ENCODE results near the gene LAMP1.
A peak's percentile ranks its signal among the peaks of the same experiment; 100 is the strongest.

The LAMP1 gene

GRCh38 chr13:113307491-113307890, 10.5 kb downstream of the LAMP1 start:
- TF ChIP-seq EP300 (IDR thresholded peaks at IDR 0.05; ENCODE audit: borderline replicate concordance) (no peak), TAF1 (IDR thresholded peaks at IDR 0.05; ENCODE audit: low read depth) (no peak), CREB1 (IDR thresholded peaks at IDR 0.05; ENCODE audit: low read depth) (no peak), FOXM1 (IDR thresholded peaks at IDR 0.05; ENCODE audit: borderline replicate concordance, low read depth) (no peak), CEBPB (IDR thresholded peaks at IDR 0.05) (no peak), REST (IDR thresholded peaks at IDR 0.05; ENCODE audit: low read depth) (no peak), EGR1 (IDR thresholded peaks at IDR 0.05) (no peak), RAD21 (IDR thresholded peaks at IDR 0.05; ENCODE audit: low read depth) (no peak), YY1 (IDR thresholded peaks at IDR 0.05; ENCODE audit: low read depth) (no peak), TCF12 (IDR thresholded peaks at IDR 0.05; ENCODE audit: low read depth) (no peak), NFIC (IDR thresholded peaks at IDR 0.05) (no peak), USF1 (IDR thresholded peaks at IDR 0.05) (no peak), MAX (IDR thresholded peaks at IDR 0.05) (no peak), ZBTB7A (IDR thresholded peaks at IDR 0.05; ENCODE audit: low read depth) (no peak), TEAD4 (IDR thresholded peaks at IDR 0.05) (no peak)

GRCh38 chr13:113309473-113309872, 12.4 kb downstream of the LAMP1 start:
- TF ChIP-seq NFIC (IDR thresholded peaks at IDR 0.05) (no peak), EP300 (IDR thresholded peaks at IDR 0.05; ENCODE audit: borderline replicate concordance) (no peak), TCF12 (IDR thresholded peaks at IDR 0.05; ENCODE audit: low read depth) (no peak)

GRCh38 chr13:113314112-113314511, 17.1 kb downstream of the LAMP1 start:
- peak; percentile 52 for TF ChIP-seq USF1 (IDR thresholded peaks at IDR 0.05)

GRCh38 chr13:113314895-113315470, 17.9 kb downstream of the LAMP1 start:
- TF ChIP-seq YY1 (IDR thresholded peaks at IDR 0.05; ENCODE audit: low read depth), result 0 out of 2 replicates have a peak, but pooled peaks have one; percentile 12

GRCh38 chr13:113315992-113316391, 19.0 kb downstream of the LAMP1 start:
- TF ChIP-seq ZBTB7A (IDR thresholded peaks at IDR 0.05; ENCODE audit: low read depth), result no peak
- TF ChIP-seq REST (IDR thresholded peaks at IDR 0.05; ENCODE audit: low read depth), result no peak
- TF ChIP-seq YY1 (IDR thresholded peaks at IDR 0.05; ENCODE audit: low read depth), result no peak
- no peak for TF ChIP-seq EGR1 (IDR thresholded peaks at IDR 0.05)
- TF ChIP-seq MAX (IDR thresholded peaks at IDR 0.05), result no peak
- no peak for TF ChIP-seq TCF12 (IDR thresholded peaks at IDR 0.05; ENCODE audit: low read depth)
- TF ChIP-seq NFIC (IDR thresholded peaks at IDR 0.05), result no peak
- TF ChIP-seq TAF1 (IDR thresholded peaks at IDR 0.05; ENCODE audit: low read depth), result no peak
- TF ChIP-seq CREB1 (IDR thresholded peaks at IDR 0.05; ENCODE audit: low read depth), result no peak
- TF ChIP-seq EP300 (IDR thresholded peaks at IDR 0.05; ENCODE audit: borderline replicate concordance), result no peak
- TF ChIP-seq USF1 (IDR thresholded peaks at IDR 0.05), result no peak
- no peak for TF ChIP-seq TEAD4 (IDR thresholded peaks at IDR 0.05)
- no peak for TF ChIP-seq FOXM1 (IDR thresholded peaks at IDR 0.05; ENCODE audit: borderline replicate concordance, low read depth)

- TF ChIP-seq CEBPB (IDR thresholded peaks at IDR 0.05) (no peak), YY1 (IDR thresholded peaks at IDR 0.05; ENCODE audit: low read depth) (no peak), TCF12 (IDR thresholded peaks at IDR 0.05; ENCODE audit: low read depth) (no peak), ZBTB7A (IDR thresholded peaks at IDR 0.05; ENCODE audit: low read depth) (no peak)
Measured at GRCh38 chr13:113317031-113317430, 20.0 kb downstream of the LAMP1 start.
